Ovary (tissue), 9 donors: ENCODE measurements around the gene CENPN. TPM values are rescaled to one million over a fixed set of nuclear protein-coding genes. Genes with fewer than 3 reads are reported as not detected.

Source experiments
- DNase-seq, 5 donors: peaks; one replicate each; pipeline ENCODE4 v3.0.0-alpha.2; 2019 to 2020
- H3K27ac ChIP-seq, 2 donors: fragments of 200-600 bp; one replicate each; pipeline versions ENCODE4 v1.5.1 to v1.8.0; 2019 to 2022
- H3K27me3 ChIP-seq: fragments of 200-600 bp; one replicate; pipeline ENCODE4 v1.8.0; 2022
- H3K36me3 ChIP-seq: fragments of 200-600 bp; sonication (generic); one replicate; pipeline ENCODE4 v1.5.1; 2019
- H3K4me1 ChIP-seq: one replicate; pipeline ENCODE4 v1.8.1; 2013; ENCODE audit warnings: mild to moderate bottlenecking, moderate library complexity; ENCODE audit not compliant: insufficient read depth
- H3K4me3 ChIP-seq: fragments of 200-600 bp; sonication (generic); one replicate; pipeline ENCODE4 v1.5.1; 2017
- H3K9me3 ChIP-seq, 2 donors: fragments of 200-600 bp in 1 of 2; sonication (generic) in 1 of 2; one replicate each; pipeline versions ENCODE4 v1.5.1 to v1.8.1; 2013 to 2019; ENCODE audit warnings: mild to moderate bottlenecking in 1 of 2, moderate library complexity in 1 of 2
- EP300 ChIP-seq: sonication (generic); formaldehyde crosslinking; IDR thresholded peaks from one replicate; pipeline ENCODE4 v1.6.1; 2017; ENCODE audit warnings: antibody characterized with exemption
- POLR2A ChIP-seq: fragments of 450-650 bp; IDR thresholded peaks from one replicate; pipeline ENCODE4 v1.6.1; 2017; ENCODE audit warnings: antibody characterized with exemption, mild to moderate bottlenecking, moderate library complexity
- WGBS, 3 donors: extraction: QIAGEN DNeasy Blood & Tissue Kit in 1 of 3; methylation state at CpG; one replicate each; pipeline versions ENCODE4 v1.1.5 to v1.1.7; 2013 to 2017; 5-methylcytosine and 5-hydroxymethylcytosine counted together
- intact Hi-C, 4 donors: fragments of 100-400 bp; cut with DNase I; formaldehyde crosslinking; loops; one replicate each; pipeline versions ENCODE4 v1.11.0 to v1.15.1; 2022 to 2023
- polyA plus RNA-seq, 2 donors: library from polyadenylated mRNA; stranded (reverse); fragments of 200-250 nt in 1 of 2; fragments of 350-450 nt in 1 of 2; fragmentation: Illumina TruSeq in 1 of 2; extraction: RNeasy Lipid Tissue Mini Kit (QIAGEN cat#74804) in 1 of 2; gene quantifications; one replicate each; pipeline ENCODE4 v1.2.3, GENCODE V29; 2013 to 2014
- total RNA-seq, 7 donors: library from RNA; depleted of rRNA in 2 of 7; stranded (reverse); fragments of >200 nt in 2 of 7; fragmentation: NEBNext Ultra II Directional in 3 of 7; extraction: Animal tissue kit (Norgen Biotek cat#: 25700) in 3 of 7; gene quantifications; one replicate each; pipeline versions ENCODE4 v1.1.0 to v1.2.4, GENCODE V29; 2016 to 2023
- TF ChIP-seq, protein P1 (sequence below), 3 donors: fragments of 450-650 bp in 2 of 3; fragments of 200-600 bp in 1 of 3; IDR thresholded peaks; one replicate each; pipeline versions ENCODE4 v1.5.1 to v1.8.0; 2016 to 2022; ENCODE audit warnings: antibody characterized with exemption in 3 of 3, mild to moderate bottlenecking in 1 of 3
- donor health status: DM: no; HTN: no; CAD: no; lungs with moderate emphysema.
- donor health status: DM: no; HTN: no; CAD: no.
- donor health status: Bipolar disorder and iron deficiency.
- donor health status: DM: yes; HTN: yes; CAD: no.
- donor health status: DM: no; HTN: no; CAD: no.
- donor health status: DM: yes; HTN: yes; CAD: no.

Gene CENPN
- total and polyA plus RNA-seq, 9 donors, result 1.4 to 8.2 (median 2.8) TPM

DNA sequence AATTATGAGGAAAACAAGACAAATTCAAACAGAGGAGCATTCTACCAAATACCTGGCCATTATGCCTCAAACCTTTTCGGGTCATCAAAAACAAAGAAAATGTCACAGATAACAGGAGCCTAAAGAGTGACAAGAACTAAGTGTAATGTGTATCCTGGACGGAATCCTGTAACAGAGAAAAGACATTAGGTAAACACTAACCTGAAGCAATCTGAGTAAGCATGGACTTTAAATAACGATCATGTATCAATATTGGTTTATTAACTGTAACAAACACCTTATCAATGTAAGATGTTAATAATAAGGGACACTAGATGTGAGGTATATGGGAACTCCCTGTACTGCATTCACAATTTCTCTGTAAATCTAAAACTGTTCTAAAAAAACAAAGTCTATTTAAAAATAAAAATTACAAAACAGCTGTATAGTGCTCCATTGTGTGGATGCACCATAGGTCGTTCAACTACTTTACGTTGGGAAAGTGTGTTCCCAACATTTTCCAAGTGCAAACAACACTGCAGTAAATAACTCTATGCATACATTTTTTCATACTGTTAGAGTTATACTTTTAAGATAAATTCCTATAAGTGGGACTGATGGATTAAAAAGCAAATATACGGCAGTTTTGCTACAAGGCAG is 15.1 kb upstream of the CENPN start:
- no peaks in the 10 kb centered on the region for H3K27me3 ChIP-seq
- no peaks in the 10 kb centered on the region for H3K36me3 ChIP-seq
- H3K4me1 ChIP-seq, result no peaks in the 10 kb centered on the region
- intact Hi-C loops, result no loop called here
- no peaks in the 10 kb centered on the region for H3K9me3 ChIP-seq
- H3K4me3 ChIP-seq, result no peak overlapping the region
- TF ChIP-seq EP300 (no peak), POLR2A (no peak)
- TF ChIP-seq, protein P1, sequence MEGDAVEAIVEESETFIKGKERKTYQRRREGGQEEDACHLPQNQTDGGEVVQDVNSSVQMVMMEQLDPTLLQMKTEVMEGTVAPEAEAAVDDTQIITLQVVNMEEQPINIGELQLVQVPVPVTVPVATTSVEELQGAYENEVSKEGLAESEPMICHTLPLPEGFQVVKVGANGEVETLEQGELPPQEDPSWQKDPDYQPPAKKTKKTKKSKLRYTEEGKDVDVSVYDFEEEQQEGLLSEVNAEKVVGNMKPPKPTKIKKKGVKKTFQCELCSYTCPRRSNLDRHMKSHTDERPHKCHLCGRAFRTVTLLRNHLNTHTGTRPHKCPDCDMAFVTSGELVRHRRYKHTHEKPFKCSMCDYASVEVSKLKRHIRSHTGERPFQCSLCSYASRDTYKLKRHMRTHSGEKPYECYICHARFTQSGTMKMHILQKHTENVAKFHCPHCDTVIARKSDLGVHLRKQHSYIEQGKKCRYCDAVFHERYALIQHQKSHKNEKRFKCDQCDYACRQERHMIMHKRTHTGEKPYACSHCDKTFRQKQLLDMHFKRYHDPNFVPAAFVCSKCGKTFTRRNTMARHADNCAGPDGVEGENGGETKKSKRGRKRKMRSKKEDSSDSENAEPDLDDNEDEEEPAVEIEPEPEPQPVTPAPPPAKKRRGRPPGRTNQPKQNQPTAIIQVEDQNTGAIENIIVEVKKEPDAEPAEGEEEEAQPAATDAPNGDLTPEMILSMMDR (IDR thresholded peaks at IDR 0.05), result no peak
- no peak overlapping the region for H3K27ac ChIP-seq
- WGBS, 3 donors, result 65 to 72% (median 66%) methylated on average over 6 of the region's 6 CpGs
- no peak for DNase-seq

DNA sequence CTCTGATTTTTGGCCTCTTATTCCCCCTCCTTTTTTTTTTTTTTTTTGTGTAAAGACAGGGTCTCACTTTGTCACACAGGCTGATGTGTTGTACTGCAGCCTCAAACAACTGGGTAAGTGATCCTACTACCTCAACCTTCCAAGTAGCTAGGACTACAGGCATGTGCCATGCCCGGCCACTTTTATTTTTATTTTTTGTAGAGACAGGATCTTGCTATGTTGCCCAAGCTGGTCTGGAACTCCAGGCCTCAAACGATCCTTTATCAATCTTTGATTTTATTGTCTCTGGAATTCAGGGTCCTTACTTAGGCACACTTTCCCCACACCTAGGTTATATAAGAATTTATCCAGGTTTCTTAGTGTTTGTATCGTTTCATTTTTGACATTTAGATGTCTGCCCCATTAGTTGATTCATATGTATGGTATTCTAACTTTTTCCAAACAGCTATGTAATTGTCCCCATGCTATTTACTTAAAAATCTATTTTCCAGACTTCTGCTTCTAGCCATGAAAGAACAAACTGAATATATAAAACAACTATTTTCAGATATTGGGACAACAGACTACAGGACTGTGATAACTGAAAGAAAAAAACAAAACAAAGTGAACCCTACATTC is 14.2 kb upstream of the CENPN start:
- WGBS, 3 donors, result 42 to 51% (median 45%) methylated on average over 3 of the region's 3 CpGs
- H3K9me3 ChIP-seq, result no peaks in the 10 kb centered on the region
- DNase-seq, result no peak
- H3K4me1 ChIP-seq, result peaks cover 1% of the 10 kb centered on the region
- no peak overlapping the region for H3K4me3 ChIP-seq
- H3K27me3 ChIP-seq, result no peaks in the 10 kb centered on the region
- TF ChIP-seq POLR2A (no peak), EP300 (no peak)
- TF ChIP-seq, protein P1 (IDR thresholded peaks at IDR 0.05), result no peak
- no peak overlapping the region for H3K27ac ChIP-seq
- no peaks in the 10 kb centered on the region for H3K36me3 ChIP-seq
- intact Hi-C loops, result no loop called here

DNA sequence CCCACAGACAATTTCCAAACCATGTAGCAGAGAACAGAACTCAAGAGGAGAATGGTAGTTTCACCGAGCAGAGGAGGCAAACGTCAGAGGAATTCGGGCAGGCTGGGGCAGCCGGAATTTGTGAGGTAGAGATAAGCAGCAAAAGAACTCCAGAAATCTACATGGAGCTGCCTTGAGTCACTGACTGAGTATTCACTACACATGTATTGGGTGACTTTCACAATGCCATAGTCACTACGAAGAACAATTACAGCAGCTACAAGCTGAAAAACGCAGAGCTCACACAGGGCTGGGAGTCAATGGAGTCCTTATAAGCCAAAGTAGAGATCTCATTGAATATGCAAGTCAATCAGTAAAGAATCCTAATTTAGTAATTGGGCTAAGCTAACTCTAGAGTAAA is 13.7 kb upstream of the CENPN start:
- no peak for DNase-seq
- TF ChIP-seq, protein P1 (IDR thresholded peaks at IDR 0.05), result no peak
- TF ChIP-seq EP300 (no peak), POLR2A (no peak)
- no peaks in the 10 kb centered on the region for H3K27me3 ChIP-seq
- no peaks in the 10 kb centered on the region for H3K36me3 ChIP-seq
- intact Hi-C loops, result no loop called here
- H3K27ac ChIP-seq, result no peak overlapping the region
- 23 to 46% (median 41%) methylated on average over 6 of the region's 6 CpGs for WGBS, 3 donors
- H3K4me1 ChIP-seq, result peaks cover 1% of the 10 kb centered on the region
- H3K9me3 ChIP-seq, result no peaks in the 10 kb centered on the region
- no peak overlapping the region for H3K4me3 ChIP-seq

DNA sequence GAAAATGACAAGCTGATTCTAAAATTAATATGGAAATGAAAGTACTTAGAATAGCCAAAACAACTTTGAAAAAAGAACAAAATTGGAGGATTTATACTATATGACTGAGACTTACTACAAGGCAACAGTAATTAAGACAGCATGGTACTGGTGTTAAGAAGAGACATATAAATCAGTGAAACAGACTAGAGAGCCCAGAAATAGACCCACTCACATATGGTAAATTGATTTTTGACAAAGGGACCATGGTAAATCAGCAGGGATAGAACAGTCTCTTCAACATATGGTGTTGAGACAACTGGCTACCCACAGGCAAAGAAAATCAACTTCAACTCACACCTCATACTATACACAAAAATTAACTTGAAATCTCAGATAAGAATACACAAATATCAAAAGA is 13.2 kb upstream of the CENPN start:
- intact Hi-C loops, result no loop called here
- Histone ChIP-seq H3K4me3 (no peak overlapping the region), H3K27ac (no peak overlapping the region)

More for the DNA sequence above, 13.2 kb upstream of the CENPN start:
- DNase-seq, result no peak
- Histone ChIP-seq H3K4me1 (peaks cover 1% of the 10 kb centered on the region), H3K36me3 (no peaks in the 10 kb centered on the region), H3K9me3 (no peaks in the 10 kb centered on the region), H3K27me3 (no peaks in the 10 kb centered on the region)
- no peak for TF ChIP-seq EP300
- TF ChIP-seq, protein P1 (IDR thresholded peaks at IDR 0.05), result no peak
- no peak for TF ChIP-seq POLR2A
